Measurements from ENCODE around the gene SLC9A9. TPM values are rescaled to one million over a fixed set of nuclear protein-coding genes. Genes with fewer than 3 reads are reported as not detected.
A peak's percentile ranks its signal among the peaks of the same experiment; 100 is the strongest.

The SLC9A9 gene
- total and polyA plus RNA-seq, 9 of the 15 experiments (the other 6 are each of a cell fraction or from before 2014, with no cell fraction given) = 0.03 to 0.13 TPM; not detected in 7

GRCh38 chr3:143597774-143598652 is 250.3 kb downstream of the SLC9A9 start:
- in situ Hi-C loops (cut with MboI) (no loop called here), intact Hi-C loops (cut with micrococcal nuclease) (no loop called here)
- no peaks in the 10 kb centered on the region for H3K9me1 ChIP-seq (ENCODE audit: control insufficient read depth, insufficient read depth, low read length)
- TF ChIP-seq RFX1 (IDR thresholded peaks at IDR 0.05) = peak; percentile 56
- TF ChIP-seq, protein P1, sequence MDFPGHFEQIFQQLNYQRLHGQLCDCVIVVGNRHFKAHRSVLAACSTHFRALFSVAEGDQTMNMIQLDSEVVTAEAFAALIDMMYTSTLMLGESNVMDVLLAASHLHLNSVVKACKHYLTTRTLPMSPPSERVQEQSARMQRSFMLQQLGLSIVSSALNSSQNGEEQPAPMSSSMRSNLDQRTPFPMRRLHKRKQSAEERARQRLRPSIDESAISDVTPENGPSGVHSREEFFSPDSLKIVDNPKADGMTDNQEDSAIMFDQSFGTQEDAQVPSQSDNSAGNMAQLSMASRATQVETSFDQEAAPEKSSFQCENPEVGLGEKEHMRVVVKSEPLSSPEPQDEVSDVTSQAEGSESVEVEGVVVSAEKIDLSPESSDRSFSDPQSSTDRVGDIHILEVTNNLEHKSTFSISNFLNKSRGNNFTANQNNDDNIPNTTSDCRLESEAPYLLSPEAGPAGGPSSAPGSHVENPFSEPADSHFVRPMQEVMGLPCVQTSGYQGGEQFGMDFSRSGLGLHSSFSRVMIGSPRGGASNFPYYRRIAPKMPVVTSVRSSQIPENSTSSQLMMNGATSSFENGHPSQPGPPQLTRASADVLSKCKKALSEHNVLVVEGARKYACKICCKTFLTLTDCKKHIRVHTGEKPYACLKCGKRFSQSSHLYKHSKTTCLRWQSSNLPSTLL (IDR thresholded peaks at IDR 0.05) = no peak
- no peak for FAIRE-seq
- no peak overlapping the region for H3K27ac ChIP-seq (ENCODE audit: extremely low read depth, low read depth, low read length)
- 63% methylated on average over 17 of the region's 17 CpGs for WGBS (ENCODE audit: insufficient coverage, low coverage, missing lambda C conversion rate)
- H3K4me1 ChIP-seq (replicated peaks in 1 of 2; ENCODE audit: control insufficient read depth in 2 of 2, insufficient read depth in 2 of 2, low read length in 2 of 2) = peaks cover 6% of the 10 kb centered on the region in 2 experiments; a peak in 4 of 5 replicates
- no peaks in the 10 kb centered on the region for H3K79me2 ChIP-seq (ENCODE audit: control insufficient read depth, insufficient read depth, low read length)
- CTCF ChIA-PET (ENCODE audit: low intra/inter-chr PET ratio) = no interaction called here
- no peak overlapping the region for H3K9ac ChIP-seq (ENCODE audit: insufficient read depth in 1 of 2, low read depth in 2 of 2, low read length in 2 of 2)
- H3K36me3 ChIP-seq (ENCODE audit: control insufficient read depth, insufficient read depth, low read length) = no peaks in the 10 kb centered on the region
- H3K9me3 ChIP-seq (replicated peaks; ENCODE audit: control insufficient read depth, insufficient read depth, low read depth, low read length) = no peaks in the 10 kb centered on the region
- DNase-seq (ENCODE audit: extremely low read depth in 1 of 4, low spot score in 3 of 4) = no peak
- no TSS peak for BruUV-seq (replicated peaks)
- 0 out of 2 replicates have a peak overlapping the region, but pooled peaks have one; percentile 62 for H3K4me2 ChIP-seq (ENCODE audit: insufficient read depth, low read length)
- H2AFZ ChIP-seq (ENCODE audit: low read depth, low read length) = peak overlapping the region; percentile 90
- POLR2A ChIA-PET = interaction anchor here (0.6 to 1.4 kb wide), 5 partner anchors 10 to 34 kb away, joined by 3 to 5 read pairs (median 3); no protein-coding TSS in a partner anchor
- H3K4me3 ChIP-seq = no peak overlapping the region
- no peaks in the 10 kb centered on the region for H4K20me1 ChIP-seq (replicated peaks; ENCODE audit: control insufficient read depth, insufficient read depth, low read length)
- H3K27me3 ChIP-seq (ENCODE audit: control insufficient read depth in 2 of 2, insufficient read depth in 2 of 2, low read length in 2 of 2) = no peaks in the 10 kb centered on the region; a peak in 1 of 5 replicates
- no peak for ATAC-seq
